Measurements from ENCODE around the gene C6orf89.

C6orf89 gene

DNA sequence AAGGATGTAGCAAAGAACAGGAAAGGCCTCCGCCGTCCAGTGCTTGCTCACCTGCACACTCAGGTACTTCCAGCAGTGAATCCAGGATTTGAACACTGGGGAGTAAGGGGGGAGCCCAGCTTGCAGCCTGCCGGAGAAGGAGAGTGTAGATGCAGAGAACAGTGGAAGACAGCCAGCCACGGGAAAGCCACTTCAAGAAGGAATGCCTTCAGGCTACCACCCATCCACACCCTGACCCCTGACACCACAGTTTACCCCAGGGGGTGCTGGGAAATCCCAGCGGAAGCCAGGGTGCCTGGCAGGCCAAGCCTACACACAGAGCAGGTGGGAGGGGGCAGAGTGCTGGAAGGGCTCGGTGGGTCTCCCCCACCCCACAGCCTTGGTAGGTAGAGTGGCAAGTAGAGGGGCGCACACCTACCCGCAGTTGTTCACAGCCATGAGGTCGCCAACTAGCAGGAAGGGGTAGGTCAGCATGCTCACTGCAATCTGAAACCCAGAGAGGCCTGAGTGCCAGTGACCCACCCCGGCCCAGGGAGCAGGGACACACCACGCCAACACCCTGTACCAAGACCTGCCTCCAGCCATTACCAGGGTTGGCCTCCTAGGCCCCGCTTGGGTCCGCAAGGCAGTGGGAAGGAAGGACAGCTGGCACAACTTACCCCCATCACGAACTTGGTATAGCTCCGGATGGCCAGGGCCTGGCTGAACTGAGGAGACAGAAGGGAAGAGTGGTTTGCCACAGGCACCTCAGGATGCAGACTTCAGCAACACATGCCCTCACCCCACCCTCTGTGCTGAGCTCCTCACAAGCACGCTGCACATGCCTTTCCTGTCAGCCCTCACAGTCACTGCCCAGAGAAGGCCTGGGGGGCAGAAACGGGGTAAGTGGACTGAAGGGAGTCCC lies 84.5 kb downstream of the C6orf89 start:
- Histone ChIP-seq H3K36me3 (ENCODE audit: control insufficient read depth, insufficient read depth, low read length) (peaks cover 57% of the 10 kb centered on the region), H3K9me3 (ENCODE audit: control insufficient read depth, insufficient read depth, low read length) (no peaks in the 10 kb centered on the region), H3K9ac (ENCODE audit: low read depth, low read length) (no peak overlapping the region), H3K4me1 (ENCODE audit: control insufficient read depth, insufficient read depth, low read length) (no peaks in the 10 kb centered on the region), H3K4me3 (ENCODE audit: low read depth, low read length) (no peak overlapping the region), H3K27me3 (ENCODE audit: control insufficient read depth, insufficient read depth, low read length) (no peaks in the 10 kb centered on the region)

DNA sequence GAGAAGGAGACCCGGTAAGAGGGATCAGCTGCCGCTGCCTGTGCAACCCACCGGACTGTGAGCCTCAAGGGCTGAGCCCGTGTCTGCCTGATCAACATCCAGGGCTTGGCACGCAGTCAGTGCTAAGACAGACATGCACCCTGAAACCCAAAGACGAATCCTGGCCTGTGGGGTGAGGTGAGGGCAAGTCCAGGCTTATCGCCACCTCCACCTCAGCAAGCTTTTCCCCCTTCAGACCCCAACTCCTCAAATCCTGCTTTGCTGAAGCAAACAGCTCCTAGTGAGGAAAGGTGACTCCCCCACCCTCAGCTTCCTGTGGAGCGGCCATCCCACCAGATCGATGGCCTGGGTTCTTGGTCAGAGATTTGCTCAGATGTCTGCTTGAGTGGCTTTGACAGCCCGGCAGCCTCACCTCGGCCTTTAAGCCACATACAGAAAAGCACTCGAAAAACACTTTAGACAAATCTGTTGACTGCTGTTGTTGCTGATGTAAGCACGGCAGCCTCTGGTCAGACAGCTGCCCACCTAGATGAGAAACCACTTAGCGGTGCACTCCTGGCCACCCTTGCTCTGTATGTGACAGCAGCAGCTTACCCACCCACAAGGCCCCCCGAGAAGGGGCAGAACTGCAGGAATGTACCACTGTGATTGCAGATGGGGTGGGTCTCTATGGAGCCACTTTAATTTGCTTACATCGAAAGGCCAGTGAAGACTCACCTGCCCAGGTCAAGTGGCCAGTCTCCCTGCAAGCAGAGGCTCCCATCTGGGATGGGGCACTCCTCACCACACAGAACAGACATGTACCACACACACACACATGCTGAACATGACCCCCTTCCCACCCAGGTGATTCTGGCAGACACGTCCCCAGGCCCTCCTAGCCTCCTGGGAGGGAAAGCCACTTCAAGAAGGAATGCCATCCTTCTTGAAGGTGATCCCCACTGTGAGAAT lies 85.4 kb downstream of the C6orf89 start:
- Histone ChIP-seq H3K9me3 (ENCODE audit: control insufficient read depth, insufficient read depth, low read length) (no peaks in the 10 kb centered on the region), H3K36me3 (ENCODE audit: control insufficient read depth, insufficient read depth, low read length) (peaks cover 67% of the 10 kb centered on the region), H3K27me3 (ENCODE audit: control insufficient read depth, insufficient read depth, low read length) (no peaks in the 10 kb centered on the region), H3K4me1 (ENCODE audit: control insufficient read depth, insufficient read depth, low read length) (no peaks in the 10 kb centered on the region), H3K4me3 (ENCODE audit: low read depth, low read length) (no peak overlapping the region), H3K9ac (ENCODE audit: low read depth, low read length) (peak overlapping the region; percentile 54)

DNA sequence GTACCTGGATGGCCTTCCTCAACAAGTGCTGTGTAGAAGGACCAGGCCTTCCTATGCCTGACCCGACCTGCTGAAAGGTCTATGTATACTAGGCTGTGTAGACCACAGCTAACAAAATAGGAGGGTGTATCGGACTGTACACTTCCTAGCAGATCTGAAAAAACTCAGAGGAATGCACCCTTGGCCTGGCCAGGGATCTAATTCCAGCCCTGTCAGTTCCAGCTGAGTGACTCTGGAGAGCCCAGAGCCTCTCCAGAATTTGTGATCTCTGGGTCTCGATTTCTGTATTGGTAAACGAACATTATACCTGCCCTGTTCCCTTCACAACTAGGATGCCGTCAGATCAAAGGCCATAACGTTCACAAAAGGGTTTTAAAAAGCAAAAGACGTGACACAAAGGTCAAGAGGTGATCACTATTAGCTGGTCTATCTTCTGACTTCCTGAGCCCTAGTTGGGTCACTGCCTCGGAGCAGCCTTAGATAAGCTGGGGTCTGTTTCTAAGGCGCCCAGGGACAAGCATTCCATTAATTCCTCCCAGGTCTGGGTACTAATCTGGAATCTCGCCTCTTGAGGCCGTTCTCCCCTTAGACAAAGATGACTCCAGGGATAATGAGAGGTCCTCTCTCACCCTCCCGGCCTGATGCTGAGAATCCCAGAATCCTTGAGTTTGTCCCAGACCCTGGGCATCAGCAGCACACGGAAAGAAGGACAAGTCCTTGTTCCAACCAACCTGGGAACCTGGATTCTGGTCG lies 86.3 kb downstream of the C6orf89 start:
- Histone ChIP-seq H3K4me1 (ENCODE audit: control insufficient read depth, insufficient read depth, low read length) (no peaks in the 10 kb centered on the region), H3K9me3 (ENCODE audit: control insufficient read depth, insufficient read depth, low read length) (no peaks in the 10 kb centered on the region), H3K27me3 (ENCODE audit: control insufficient read depth, insufficient read depth, low read length) (no peaks in the 10 kb centered on the region), H3K9ac (ENCODE audit: low read depth, low read length) (no peak overlapping the region), H3K4me3 (ENCODE audit: low read depth, low read length) (no peak overlapping the region), H3K36me3 (ENCODE audit: control insufficient read depth, insufficient read depth, low read length) (peaks cover 76% of the 10 kb centered on the region)

DNA sequence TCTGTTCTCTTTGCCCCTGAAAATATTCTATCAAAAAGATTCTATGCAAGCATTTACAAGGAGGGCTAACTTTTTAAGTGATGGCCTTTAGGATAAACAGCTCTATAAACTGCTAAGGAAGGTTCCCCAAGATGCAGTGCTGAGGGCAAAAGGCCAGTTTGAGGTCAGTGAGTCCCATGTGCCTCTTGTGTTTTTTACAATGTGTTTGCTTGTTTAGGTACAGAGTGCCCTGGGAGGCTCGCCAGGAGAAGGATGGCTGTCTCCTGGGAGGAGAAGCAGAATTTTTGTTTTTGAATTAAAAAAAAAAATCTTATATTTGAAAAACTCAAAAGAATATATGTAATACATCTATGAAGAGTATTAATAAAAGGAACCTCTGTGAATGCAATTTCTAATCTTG lies 87.4 kb downstream of the C6orf89 start:
- H3K36me3 ChIP-seq (ENCODE audit: control insufficient read depth, insufficient read depth, low read length), result peaks cover 84% of the 10 kb centered on the region
- H3K4me3 ChIP-seq (ENCODE audit: low read depth, low read length), result no peak overlapping the region
- H3K9ac ChIP-seq (ENCODE audit: low read depth, low read length), result no peak overlapping the region
- H3K9me3 ChIP-seq (ENCODE audit: control insufficient read depth, insufficient read depth, low read length), result no peaks in the 10 kb centered on the region
- H3K27me3 ChIP-seq (ENCODE audit: control insufficient read depth, insufficient read depth, low read length), result no peaks in the 10 kb centered on the region
- no peaks in the 10 kb centered on the region for H3K4me1 ChIP-seq (ENCODE audit: control insufficient read depth, insufficient read depth, low read length)

DNA sequence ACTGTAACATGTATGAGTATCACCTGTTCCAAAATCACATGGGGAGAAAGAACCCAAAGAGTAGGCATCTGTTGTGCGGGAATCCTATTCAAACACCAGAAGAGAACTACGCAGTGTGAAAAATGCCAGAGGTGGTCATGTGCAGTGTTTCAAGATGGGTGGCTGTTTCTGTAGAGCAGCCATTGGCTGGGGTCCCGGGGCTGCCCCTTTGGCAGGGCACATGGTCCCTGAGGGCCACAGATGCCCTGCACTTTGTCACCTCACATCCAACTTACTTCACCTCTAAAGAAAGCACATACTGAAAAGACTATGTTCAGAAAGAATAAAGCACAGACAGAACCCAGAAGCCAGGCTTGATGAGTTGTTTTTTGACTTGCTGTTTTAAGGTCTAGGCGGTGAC lies 87.9 kb downstream of the C6orf89 start:
- H3K27me3 ChIP-seq (ENCODE audit: control insufficient read depth, insufficient read depth, low read length), result no peaks in the 10 kb centered on the region
- H3K4me1 ChIP-seq (ENCODE audit: control insufficient read depth, insufficient read depth, low read length), result no peaks in the 10 kb centered on the region
- H3K36me3 ChIP-seq (ENCODE audit: control insufficient read depth, insufficient read depth, low read length), result peaks cover 84% of the 10 kb centered on the region
- no peaks in the 10 kb centered on the region for H3K9me3 ChIP-seq (ENCODE audit: control insufficient read depth, insufficient read depth, low read length)
- H3K4me3 ChIP-seq (ENCODE audit: low read depth, low read length), result no peak overlapping the region
- H3K9ac ChIP-seq (ENCODE audit: low read depth, low read length), result no peak overlapping the region

DNA sequence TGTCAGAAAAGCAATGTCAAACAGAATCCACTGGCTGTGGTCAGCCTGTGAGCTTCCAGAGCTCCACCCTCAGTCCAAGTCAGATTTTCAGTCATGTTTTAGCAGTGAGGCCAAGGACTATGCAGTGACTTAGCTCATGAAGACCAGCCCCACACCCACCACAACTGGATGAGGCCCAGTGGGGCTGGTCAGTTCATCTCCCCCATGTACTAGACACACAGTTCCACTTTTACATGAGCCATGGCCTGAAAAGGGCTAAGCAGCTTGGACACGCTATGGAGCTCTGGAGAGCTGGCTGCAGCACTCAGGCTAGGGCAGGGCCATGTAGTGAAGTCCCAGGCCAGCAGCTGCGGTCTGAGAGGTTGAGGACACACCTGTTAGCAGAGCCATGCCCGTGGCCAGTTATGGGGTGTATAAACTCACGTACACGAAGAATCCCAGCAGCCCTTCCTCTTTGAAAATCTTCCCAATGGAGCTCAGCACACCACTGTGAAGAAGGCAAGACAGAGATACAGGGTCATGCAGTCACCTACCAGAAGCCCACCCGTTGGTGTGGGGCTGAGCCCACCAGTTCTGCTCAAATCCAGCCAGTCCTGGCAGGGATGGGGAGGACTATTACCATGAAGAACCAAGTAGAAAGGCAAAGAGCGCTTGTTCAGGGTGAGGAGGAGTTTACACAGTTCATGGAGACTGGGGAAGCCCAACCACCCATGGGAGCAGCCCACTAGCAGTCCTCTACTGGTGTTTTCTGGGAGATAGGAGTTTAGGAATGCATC lies 89.7 kb downstream of the C6orf89 start:
- Histone ChIP-seq H3K4me3 (ENCODE audit: low read depth, low read length) (no peak overlapping the region), H3K9me3 (ENCODE audit: control insufficient read depth, insufficient read depth, low read length) (no peaks in the 10 kb centered on the region), H3K9ac (ENCODE audit: low read depth, low read length) (no peak overlapping the region), H3K27me3 (ENCODE audit: control insufficient read depth, insufficient read depth, low read length) (no peaks in the 10 kb centered on the region), H3K4me1 (ENCODE audit: control insufficient read depth, insufficient read depth, low read length) (peaks cover under 1% of the 10 kb centered on the region), H3K36me3 (ENCODE audit: control insufficient read depth, insufficient read depth, low read length) (peaks cover 68% of the 10 kb centered on the region)

DNA sequence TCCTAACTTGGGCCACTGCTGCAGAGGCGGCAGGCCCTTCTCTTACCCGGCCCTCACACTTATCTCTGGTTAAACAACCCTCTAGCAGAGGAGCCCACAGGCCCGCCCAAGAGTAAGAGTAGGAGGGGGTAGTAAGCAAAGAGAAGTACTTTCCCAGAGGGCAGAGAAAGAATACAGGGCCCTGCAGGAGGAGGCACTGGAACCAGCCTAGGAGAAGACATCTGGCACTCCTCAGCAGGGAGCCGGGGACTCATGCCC lies 90.2 kb downstream of the C6orf89 start:
- H3K9ac ChIP-seq (ENCODE audit: low read depth, low read length), result no peak overlapping the region
- H3K27me3 ChIP-seq (ENCODE audit: control insufficient read depth, insufficient read depth, low read length), result no peaks in the 10 kb centered on the region
- H3K9me3 ChIP-seq (ENCODE audit: control insufficient read depth, insufficient read depth, low read length), result no peaks in the 10 kb centered on the region
- H3K36me3 ChIP-seq (ENCODE audit: control insufficient read depth, insufficient read depth, low read length), result peaks cover 63% of the 10 kb centered on the region
- no peak overlapping the region for H3K4me3 ChIP-seq (ENCODE audit: low read depth, low read length)
- H3K4me1 ChIP-seq (ENCODE audit: control insufficient read depth, insufficient read depth, low read length), result peaks cover 3% of the 10 kb centered on the region

DNA sequence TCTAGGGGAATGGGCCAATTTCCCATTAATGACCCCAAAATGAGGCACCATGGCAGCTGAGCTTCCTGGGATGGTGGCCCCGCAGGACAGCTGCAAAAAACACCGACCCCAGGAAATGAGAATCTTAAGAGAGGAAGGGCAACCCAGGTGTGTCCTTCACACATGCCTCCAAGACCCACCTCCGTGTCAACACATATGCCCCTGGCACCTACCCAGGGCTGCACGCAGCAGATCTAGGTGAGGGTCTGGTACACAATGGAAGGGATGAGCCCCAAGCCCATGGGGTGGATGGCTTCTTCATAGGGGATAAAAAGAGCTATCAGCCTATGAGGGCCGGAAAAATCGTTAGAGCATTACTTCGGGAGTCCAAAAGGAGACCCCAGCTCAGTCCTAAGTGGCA lies 90.8 kb downstream of the C6orf89 start:
- Histone ChIP-seq H3K4me1 (ENCODE audit: control insufficient read depth, insufficient read depth, low read length) (peaks cover 6% of the 10 kb centered on the region), H3K9ac (ENCODE audit: low read depth, low read length) (no peak overlapping the region), H3K9me3 (ENCODE audit: control insufficient read depth, insufficient read depth, low read length) (no peaks in the 10 kb centered on the region), H3K4me3 (ENCODE audit: low read depth, low read length) (no peak overlapping the region), H3K27me3 (ENCODE audit: control insufficient read depth, insufficient read depth, low read length) (no peaks in the 10 kb centered on the region), H3K36me3 (ENCODE audit: control insufficient read depth, insufficient read depth, low read length) (peaks cover 57% of the 10 kb centered on the region)

DNA sequence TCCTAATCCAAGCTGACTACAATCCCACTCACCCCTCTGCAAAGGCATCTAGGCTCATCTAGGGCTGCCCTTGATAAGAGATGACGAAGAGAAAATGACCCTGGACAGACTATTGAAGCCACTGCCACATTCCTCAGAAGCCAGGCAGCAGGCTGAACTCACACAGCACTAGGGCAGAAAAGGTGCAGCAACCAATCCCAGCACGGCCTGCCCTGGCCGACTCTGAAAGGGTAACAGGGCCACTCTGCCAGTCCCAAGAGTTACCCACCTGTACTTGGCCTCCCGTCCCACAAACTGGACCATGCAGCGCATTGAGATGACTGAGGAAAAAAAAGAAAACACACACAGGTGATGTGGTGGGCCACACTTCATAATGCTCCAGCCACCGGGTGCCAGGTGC lies 91.2 kb downstream of the C6orf89 start:
- Histone ChIP-seq H3K4me3 (ENCODE audit: low read depth, low read length) (no peak overlapping the region), H3K9ac (ENCODE audit: low read depth, low read length) (no peak overlapping the region), H3K4me1 (ENCODE audit: control insufficient read depth, insufficient read depth, low read length) (peaks cover 10% of the 10 kb centered on the region), H3K36me3 (ENCODE audit: control insufficient read depth, insufficient read depth, low read length) (peaks cover 53% of the 10 kb centered on the region), H3K9me3 (ENCODE audit: control insufficient read depth, insufficient read depth, low read length) (no peaks in the 10 kb centered on the region), H3K27me3 (ENCODE audit: control insufficient read depth, insufficient read depth, low read length) (no peaks in the 10 kb centered on the region)

DNA sequence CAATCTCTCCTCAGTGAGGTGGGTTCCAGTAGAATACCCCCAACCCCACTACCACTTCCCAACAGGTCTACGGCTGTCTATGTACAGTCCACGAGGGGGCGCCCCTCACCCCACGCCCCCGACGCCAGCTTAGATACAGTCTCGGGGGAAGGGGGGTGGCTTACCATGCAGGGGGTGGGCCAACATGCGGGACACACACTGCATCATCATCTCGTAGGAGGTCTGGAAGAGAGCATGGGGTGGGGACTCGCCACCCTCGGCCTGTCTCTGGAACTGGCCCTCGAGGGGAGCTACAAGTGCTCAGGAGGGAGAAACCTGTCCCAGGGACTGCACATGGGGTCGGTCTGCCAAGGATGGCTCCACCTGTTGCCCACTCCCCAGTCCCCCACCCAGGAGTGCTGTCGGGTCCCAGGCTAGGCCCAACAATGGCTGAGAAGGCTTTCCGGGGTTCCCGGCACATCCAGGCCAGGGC lies 91.8 kb downstream of the C6orf89 start:
- H3K27me3 ChIP-seq (ENCODE audit: control insufficient read depth, insufficient read depth, low read length), result no peaks in the 10 kb centered on the region
- H3K9me3 ChIP-seq (ENCODE audit: control insufficient read depth, insufficient read depth, low read length), result no peaks in the 10 kb centered on the region
- no peak overlapping the region for H3K9ac ChIP-seq (ENCODE audit: low read depth, low read length)
- no peak overlapping the region for H3K4me3 ChIP-seq (ENCODE audit: low read depth, low read length)
- H3K4me1 ChIP-seq (ENCODE audit: control insufficient read depth, insufficient read depth, low read length), result peaks cover 10% of the 10 kb centered on the region
- peaks cover 47% of the 10 kb centered on the region for H3K36me3 ChIP-seq (ENCODE audit: control insufficient read depth, insufficient read depth, low read length)

All from iPS-15b (cell line).